CD4-positive, alpha-beta T cell treated with Interleukin-1 beta for 1 hour (primary cell): ENCODE data around the gene JAKMIP2.

Source experiments
- DNase-seq, 2 donors: peaks; one replicate each; pipeline ENCODE4 v3.0.0-alpha.2; 2020 to 2022

Gene JAKMIP2

DNA sequence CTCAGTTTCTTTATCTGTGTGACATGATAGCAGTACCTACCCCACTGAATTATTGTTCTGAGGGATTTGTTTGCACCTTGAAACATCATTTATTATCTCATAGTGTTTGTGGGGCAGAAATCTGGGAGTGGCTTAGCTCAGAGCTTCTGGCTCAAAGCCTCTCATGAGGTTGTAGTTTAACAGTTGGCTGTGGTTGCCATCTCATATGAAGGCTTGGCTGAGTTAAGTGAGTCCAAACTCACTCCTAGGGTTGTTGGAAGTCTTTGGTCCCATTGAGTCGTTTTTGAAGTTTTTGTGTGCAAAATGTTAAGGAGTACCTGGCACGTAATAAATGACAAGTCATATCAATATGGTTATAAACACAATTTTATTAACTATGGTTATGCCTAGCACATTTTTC, 3.6 kb upstream of the JAKMIP2 start:
- DNase-seq = no peak

DNA sequence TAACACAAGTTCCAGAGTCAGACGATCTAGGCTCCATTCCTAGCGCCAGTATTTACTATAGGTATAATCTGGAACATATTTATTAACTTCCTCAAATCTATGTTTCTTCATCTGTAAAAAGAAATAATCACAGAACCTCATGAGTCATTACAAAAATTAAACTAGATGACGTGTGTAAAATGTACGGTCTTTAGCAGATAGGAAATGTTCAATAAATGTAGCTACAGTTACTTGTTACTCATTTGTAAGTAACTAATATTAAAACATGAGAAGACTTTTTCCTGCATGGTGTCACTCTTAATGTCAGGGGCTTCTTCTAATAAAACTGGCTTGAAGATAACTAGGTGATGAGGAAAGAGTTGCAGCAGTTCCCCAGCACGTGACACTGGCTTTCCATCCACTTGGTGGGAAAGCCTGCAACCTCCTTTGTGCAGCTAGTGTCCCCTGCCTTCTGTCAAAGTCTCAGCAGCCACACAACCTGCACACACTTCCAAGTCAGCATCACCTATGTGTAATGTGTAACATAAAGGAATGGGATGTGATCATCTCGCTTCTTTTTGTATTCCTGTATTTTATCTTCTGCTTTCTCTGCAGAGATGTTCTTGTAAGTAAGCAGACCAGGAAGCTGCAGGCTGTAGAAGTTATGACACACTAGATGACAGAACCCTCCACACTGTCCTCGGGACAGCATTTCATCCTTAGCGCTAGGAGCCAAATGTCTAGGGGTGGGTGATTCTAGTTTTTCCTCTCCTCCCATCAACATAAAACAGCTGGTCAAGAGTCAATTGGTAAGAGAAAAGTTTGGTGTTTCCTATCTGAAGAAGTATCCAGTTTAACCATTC, 1.8 kb upstream of the JAKMIP2 start:
- no peak for DNase-seq

DNA sequence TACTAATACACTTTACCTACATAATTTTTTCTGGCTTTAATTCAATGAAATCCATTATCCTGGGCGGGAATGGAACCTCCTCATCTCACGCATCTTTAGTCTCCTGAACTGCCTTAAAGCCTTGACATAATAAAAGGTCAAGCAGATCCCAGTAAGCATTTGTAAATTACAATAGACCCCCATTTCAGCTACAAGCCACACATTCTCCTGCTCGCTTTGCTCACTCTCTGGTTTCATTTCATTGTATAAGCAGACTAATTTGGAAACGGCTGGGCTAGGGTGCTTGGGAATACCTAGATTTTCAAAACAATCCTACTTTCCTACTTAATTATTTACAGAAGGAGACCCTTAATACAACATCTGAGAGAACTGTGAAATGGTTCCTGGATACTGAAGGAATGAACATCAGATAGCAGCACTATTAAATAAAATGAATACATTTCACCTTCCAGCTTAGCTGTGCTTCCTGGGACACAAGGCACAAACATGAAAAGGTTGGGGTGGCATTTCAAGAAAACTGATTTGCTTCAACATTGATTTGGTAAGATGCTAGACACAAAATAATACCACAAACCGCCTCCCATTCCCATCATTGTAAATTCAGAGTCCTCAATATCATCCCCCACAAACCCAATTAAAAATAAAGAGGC, 1.5 kb downstream of the JAKMIP2 start:
- no peak for DNase-seq

DNA sequence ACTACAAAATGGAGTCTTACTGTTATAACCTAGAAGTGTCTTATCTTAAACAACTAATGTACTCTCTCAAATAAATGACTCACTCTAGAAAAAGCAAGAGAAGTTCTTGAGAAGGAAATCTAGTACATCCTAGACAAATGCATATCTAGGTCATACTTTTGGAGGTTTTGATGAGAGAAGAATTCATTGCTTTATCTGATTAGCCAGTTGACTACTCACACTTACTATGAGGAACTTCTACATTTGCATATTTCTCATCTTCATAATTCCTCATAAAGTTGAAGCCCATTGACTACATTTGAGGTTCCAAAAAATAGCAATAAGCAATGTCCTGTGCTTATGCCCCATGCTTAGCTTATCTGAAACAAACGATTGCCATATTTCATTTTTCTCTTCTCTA, 2.8 kb downstream of the JAKMIP2 start:
- DNase-seq = no peak

GRCh38 chr5:147776989-147777388, 5.5 kb downstream of the JAKMIP2 start:
- DNase-seq = no peak

- DNase-seq = no peak
These were observed 8.9 kb downstream of the JAKMIP2 start for GRCh38 chr5:147773587-147773986.

GRCh38 chr5:147773139-147773538, 9.4 kb downstream of the JAKMIP2 start:
- DNase-seq = no peak

GRCh38 chr5:147767048-147767447, 15.5 kb downstream of the JAKMIP2 start:
- DNase-seq = no peak

- DNase-seq = no peak
These were observed 18.6 kb downstream of the JAKMIP2 start for GRCh38 chr5:147763791-147764525.

GRCh38 chr5:147760086-147760875, 22.2 kb downstream of the JAKMIP2 start:
- no peak for DNase-seq

DNA sequence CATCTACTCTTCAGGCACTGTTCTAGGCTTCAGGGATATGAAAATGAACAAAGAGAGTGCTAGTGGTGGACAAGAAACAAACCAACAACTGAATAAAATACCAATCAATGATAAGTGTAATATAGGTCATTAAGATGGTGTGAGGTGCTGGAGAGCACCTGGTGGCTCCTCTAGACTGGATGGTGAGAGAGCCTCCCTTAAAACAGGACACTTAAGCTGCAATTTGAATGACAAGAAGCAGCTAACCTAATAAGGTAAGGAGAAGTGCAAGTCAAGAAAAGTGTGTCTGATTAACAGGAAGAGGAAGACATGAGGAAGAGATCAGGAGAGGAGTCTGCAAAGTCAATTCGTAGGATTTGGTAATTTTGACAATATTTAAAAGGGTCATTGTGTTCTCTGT, 23.1 kb downstream of the JAKMIP2 start:
- no peak for DNase-seq

DNA sequence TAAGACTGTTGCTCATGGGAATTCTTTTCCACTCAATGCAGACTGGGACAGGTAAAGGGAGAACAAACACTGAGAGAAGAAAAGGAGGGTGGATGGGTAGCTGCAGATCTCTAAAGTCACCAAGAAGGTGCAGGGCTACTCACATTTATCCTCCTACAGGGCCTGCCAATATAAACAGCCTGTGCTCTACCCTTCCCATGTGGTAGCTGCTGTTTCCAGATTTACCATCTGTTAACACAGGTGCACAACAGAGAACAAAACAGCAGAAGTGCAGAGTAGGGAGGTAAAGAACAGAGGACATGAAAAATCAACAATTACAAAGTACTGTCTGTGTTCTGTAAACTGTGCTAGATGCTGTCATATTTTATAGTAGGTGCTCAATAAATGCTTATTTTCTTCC, 26.0 kb downstream of the JAKMIP2 start:
- no peak for DNase-seq

- no peak for DNase-seq
These were observed 28.0 kb downstream of the JAKMIP2 start for GRCh38 chr5:147754372-147755122.

- DNase-seq = no peak
These were observed 28.8 kb downstream of the JAKMIP2 start for GRCh38 chr5:147753765-147754164.

- DNase-seq = no peak
These were observed 29.8 kb downstream of the JAKMIP2 start for GRCh38 chr5:147752666-147753290.

- DNase-seq = no peak
These were observed 30.5 kb downstream of the JAKMIP2 start for GRCh38 chr5:147752033-147752432.

DNA sequence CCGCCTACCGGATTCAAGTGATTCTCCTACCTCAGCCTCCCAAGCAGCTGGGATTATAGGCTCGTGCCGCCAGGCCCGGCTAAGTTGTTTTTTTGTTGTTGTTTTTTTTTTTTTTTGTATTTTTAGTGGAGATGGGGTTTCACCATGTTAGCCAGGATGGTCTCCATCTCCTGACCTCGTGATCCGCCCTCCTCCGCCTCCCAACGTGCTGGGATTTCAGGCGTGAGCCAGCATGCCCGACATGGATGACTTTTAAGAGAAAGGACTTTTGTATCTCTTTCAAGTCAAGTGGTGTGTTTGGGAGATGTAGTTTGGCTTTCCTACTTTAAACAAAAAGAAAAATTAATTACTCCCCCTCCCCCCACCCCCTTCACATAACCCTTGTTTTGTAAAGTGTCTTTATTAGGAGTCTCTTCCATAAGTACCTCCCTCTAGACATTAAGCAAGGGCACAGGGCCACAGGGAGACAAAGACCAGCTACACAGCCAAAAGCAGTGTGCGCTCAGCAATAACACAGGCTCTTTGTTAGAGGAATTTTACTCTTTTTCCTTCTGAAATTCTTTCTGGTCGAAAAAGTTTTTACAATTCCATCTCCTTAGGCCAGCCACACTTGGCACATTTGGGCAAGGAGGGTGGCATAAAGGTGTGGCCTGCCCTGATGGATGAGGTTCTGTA, 31.2 kb downstream of the JAKMIP2 start:
- no peak for DNase-seq

GRCh38 chr5:147750065-147750464, 32.5 kb downstream of the JAKMIP2 start:
- DNase-seq = no peak

- DNase-seq = no peak
These were observed 33.9 kb downstream of the JAKMIP2 start for GRCh38 chr5:147748590-147748989.

GRCh38 chr5:147746986-147747385, 35.5 kb downstream of the JAKMIP2 start:
- DNase-seq = no peak
